IMR-90 (cell line): ENCODE measurements around the gene ACOX1. TPM values are rescaled to one million over a fixed set of nuclear protein-coding genes. Genes with fewer than 3 reads are reported as not detected.

Experiments
- ATAC-seq: fragments of 200-7000 bp; cut with Tn5 transposase; 2 replicates; pipeline ENCODE4 v1.9.1; 2020; ENCODE audit warnings: low read depth, mild to moderate bottlenecking, moderate library complexity
- BruUV-seq: library from RNA; stranded (reverse); fragments of 400-500 nt; replicated peaks from 2 replicates; lab custom pipeline; 2021; lab: Mats Ljungman, UMichigan
- CTCF ChIA-PET: fragments of 300-600 bp; formaldehyde crosslinking; extraction: SDS; loops from one replicate; lab custom pipeline; 2021; ENCODE audit warnings: antibody characterized with exemption; lab: Yijun Ruan, JAX
- POLR2A ChIA-PET: fragments of 300-600 bp; sonication (Branson Sonifier 250); formaldehyde crosslinking; loops from one replicate; lab custom pipeline; 2022; ENCODE audit warnings: antibody characterized with exemption; ENCODE audit not compliant: unreplicated experiment; lab: Charles Lee
- DNase-seq: peaks from one replicate; pipeline ENCODE4 v3.0.0; 2013
- H2AFZ ChIP-seq: replicated peaks from 2 replicates; pipeline ENCODE3; 2013; ENCODE audit warnings: low read length, mild to moderate bottlenecking; ENCODE audit not compliant: poor library complexity
- H2AK5ac ChIP-seq: 2 replicates; pipeline ENCODE4 v1.6.1; 2013; ENCODE audit warnings: low read depth, low read length, inconsistent platforms
- H2AK9ac ChIP-seq: replicated peaks from 2 replicates; pipeline ENCODE3; 2013; ENCODE audit warnings: mild to moderate bottlenecking, low read depth, low read length, moderate library complexity; ENCODE audit not compliant: poor library complexity
- H2BK120ac ChIP-seq: 2 replicates; pipeline ENCODE4 v1.6.1; 2013; ENCODE audit warnings: low read depth, low read length, inconsistent platforms
- H2BK15ac ChIP-seq: 3 replicates; pipeline ENCODE4 v1.6.1; 2013; ENCODE audit warnings: low read depth, low read length, inconsistent platforms
- H2BK20ac ChIP-seq: 2 replicates; pipeline ENCODE4 v1.6.1; 2013; ENCODE audit warnings: low read depth, mild to moderate bottlenecking, inconsistent platforms, low read length, moderate library complexity
- H2BK5ac ChIP-seq: 2 replicates; pipeline ENCODE4 v1.6.1; 2013; ENCODE audit warnings: mild to moderate bottlenecking, low read depth, low read length, inconsistent platforms; ENCODE audit not compliant: poor library complexity, severe bottlenecking
- H3K14ac ChIP-seq: replicated peaks from 2 replicates; pipeline ENCODE4 v1.6.1; 2013; ENCODE audit warnings: low read depth, low read length, inconsistent platforms
- H3K18ac ChIP-seq: 2 replicates; pipeline ENCODE4 v1.6.1; 2013; ENCODE audit warnings: low read depth, low read length, control low read depth
- H3K23ac ChIP-seq: 2 replicates; pipeline ENCODE4 v1.6.1; 2013; ENCODE audit warnings: low read depth, low read length, inconsistent platforms
- H3K27ac ChIP-seq: 2 replicates; pipeline ENCODE4 v1.5.1; 2013; ENCODE audit warnings: mild to moderate bottlenecking, control low read depth, low read length; ENCODE audit not compliant: insufficient read depth
- H3K27me3 ChIP-seq: 2 replicates; pipeline ENCODE4 v1.6.1; 2013; ENCODE audit warnings: low read length; ENCODE audit not compliant: control insufficient read depth, insufficient read depth
- H3K36me3 ChIP-seq: 2 replicates; pipeline ENCODE4 v1.6.1; 2013; ENCODE audit warnings: low read length, mixed read lengths; ENCODE audit not compliant: control insufficient read depth, insufficient read depth
- H3K4ac ChIP-seq: 2 replicates; pipeline ENCODE4 v1.6.1; 2013; ENCODE audit warnings: low read depth, low read length, inconsistent platforms
- H3K4me1 ChIP-seq: 2 replicates; pipeline ENCODE4 v1.6.1; 2013; ENCODE audit warnings: low read length, mixed read lengths; ENCODE audit not compliant: control insufficient read depth, insufficient read depth
- H3K4me2 ChIP-seq: 2 replicates; pipeline ENCODE4 v1.6.1; 2013; ENCODE audit warnings: low read depth, mild to moderate bottlenecking, control low read depth, low read length, moderate library complexity
- H3K4me3 ChIP-seq: 2 replicates; pipeline ENCODE4 v1.5.1; 2013; ENCODE audit warnings: low read depth, mild to moderate bottlenecking, control low read depth, low read length, moderate library complexity; ENCODE audit not compliant: insufficient read depth
- H3K56ac ChIP-seq: 2 replicates; pipeline ENCODE4 v1.6.1; 2013; ENCODE audit warnings: low read length, inconsistent platforms; ENCODE audit not compliant: insufficient read depth; ENCODE audit errors: extremely low read depth
- H3K79me1 ChIP-seq, 2 experiments: 2 replicates each; pipeline ENCODE4 v1.6.1; 2013; ENCODE audit warnings: low read length in 2 of 2, inconsistent platforms in 1 of 2, low read depth in 1 of 2
- H3K9ac ChIP-seq: 2 replicates; pipeline ENCODE4 v1.6.1; 2013; ENCODE audit warnings: low read depth, low read length, control low read depth
- H3K9me1 ChIP-seq: 2 replicates; pipeline ENCODE4 v1.6.1; 2013; ENCODE audit warnings: low read length, inconsistent platforms; ENCODE audit not compliant: insufficient read depth
- H3K9me3 ChIP-seq: 2 replicates; pipeline ENCODE4 v1.6.1; 2013; ENCODE audit warnings: low read length; ENCODE audit not compliant: control insufficient read depth, insufficient read depth
- H4K20me1 ChIP-seq: 2 replicates; pipeline ENCODE4 v1.6.1; 2013; ENCODE audit warnings: low read length, inconsistent platforms; ENCODE audit not compliant: insufficient read depth
- H4K5ac ChIP-seq: 2 replicates; pipeline ENCODE4 v1.6.1; 2013; ENCODE audit warnings: mild to moderate bottlenecking, low read depth, low read length, control low read depth
- H4K8ac ChIP-seq, 2 experiments: 2 replicates each; pipeline ENCODE4 v1.6.1; 2013; ENCODE audit warnings: low read depth in 2 of 2, low read length in 2 of 2, control low read depth in 1 of 2, inconsistent platforms in 1 of 2
- H4K91ac ChIP-seq: 2 replicates; pipeline ENCODE4 v1.6.1; 2013; ENCODE audit warnings: low read depth, low read length, inconsistent platforms; ENCODE audit not compliant: insufficient read depth
- CEBPB ChIP-seq: IDR thresholded peaks from 2 replicates; pipeline ENCODE4 v1.6.1; 2012; ENCODE audit warnings: low read depth, low read length, improper control_type of control experiment
- CHD1 ChIP-seq: IDR thresholded peaks from 2 replicates; pipeline ENCODE4 v1.6.1; 2012; ENCODE audit warnings: low read depth, low read length, improper control_type of control experiment
- MAFK ChIP-seq: IDR thresholded peaks from 2 replicates; pipeline ENCODE4 v1.6.1; 2012; ENCODE audit warnings: low read depth, low read length, improper control_type of control experiment
- MAZ ChIP-seq: IDR thresholded peaks from 2 replicates; pipeline ENCODE4 v1.6.1; 2012; ENCODE audit warnings: low read depth, mild to moderate bottlenecking, low read length, improper control_type of control experiment, moderate library complexity, borderline replicate concordance
- NFE2L2 ChIP-seq: fragments of 150-350 bp; IDR thresholded peaks from 2 replicates; pipeline ENCODE4 v1.6.1; 2016; ENCODE audit warnings: low read depth, mild to moderate bottlenecking, low read length
- POLR2A ChIP-seq: IDR thresholded peaks from 2 replicates; pipeline ENCODE4 v1.6.1; 2012; ENCODE audit warnings: mild to moderate bottlenecking, low read depth, low read length
- RAD21 ChIP-seq: IDR thresholded peaks from 2 replicates; pipeline ENCODE4 v1.6.1; 2012; ENCODE audit warnings: low read length, improper control_type of control experiment
- RCOR1 ChIP-seq: IDR thresholded peaks from 2 replicates; pipeline ENCODE4 v1.6.1; 2012; ENCODE audit warnings: mild to moderate bottlenecking, low read length, improper control_type of control experiment; ENCODE audit not compliant: insufficient replicate concordance
- WGBS, 2 experiments: methylation state at CpG; one replicate each; pipeline versions ENCODE4 v1.1.5 to v1.1.7; 2013; ENCODE audit warnings: missing lambda C conversion rate in 2 of 2; ENCODE audit not compliant: insufficient read length in 1 of 2; ENCODE audit errors: extremely low coverage in 2 of 2; 5-methylcytosine and 5-hydroxymethylcytosine counted together
- dilution Hi-C: fragments of 300-500 bp; cut with HindIII; formaldehyde crosslinking; loops from one replicate; pipeline ENCODE4 v1.14.3; 2018; ENCODE audit warnings: low sequenced_read_pairs; ENCODE audit not compliant: unreplicated experiment
- in situ Hi-C: fragments of 300-500 bp; cut with MboI; formaldehyde crosslinking; loops from 3 replicates; pipeline ENCODE4 v1.14.3; 2019; ENCODE audit warnings: low sequenced_read_pairs, inconsistent platforms, mixed read lengths
- intact Hi-C: fragments of 100-400 bp; cut with micrococcal nuclease; formaldehyde crosslinking; loops from 2 replicates; pipeline ENCODE4 v1.10.0; 2022
- polyA plus RNA-seq, 3 experiments: library from polyadenylated mRNA; depleted of rRNA; stranded (reverse); fragments of >200 nt; gene quantifications; 2 replicates each; pipeline ENCODE4 v1.2.3, GENCODE V29; 2012; ENCODE audit warnings: low replicate concordance in 1 of 3
- total RNA-seq: library from RNA; depleted of rRNA; stranded (reverse); fragments of >200 nt; gene quantifications from 2 replicates; pipeline ENCODE4 v1.2.3, GENCODE V29; 2012
- TF ChIP-seq, protein P1 (sequence below): fragments of 150-350 bp; IDR thresholded peaks from 2 replicates; pipeline ENCODE4 v1.6.1; 2017; ENCODE audit warnings: mild to moderate bottlenecking, antibody characterized with exemption, low read length, low read depth

The ACOX1 gene
- total and polyA plus RNA-seq, 2 of the 4 experiments (the other 2 are of a cell fraction), result 16.1 to 94.8 TPM

DNA sequence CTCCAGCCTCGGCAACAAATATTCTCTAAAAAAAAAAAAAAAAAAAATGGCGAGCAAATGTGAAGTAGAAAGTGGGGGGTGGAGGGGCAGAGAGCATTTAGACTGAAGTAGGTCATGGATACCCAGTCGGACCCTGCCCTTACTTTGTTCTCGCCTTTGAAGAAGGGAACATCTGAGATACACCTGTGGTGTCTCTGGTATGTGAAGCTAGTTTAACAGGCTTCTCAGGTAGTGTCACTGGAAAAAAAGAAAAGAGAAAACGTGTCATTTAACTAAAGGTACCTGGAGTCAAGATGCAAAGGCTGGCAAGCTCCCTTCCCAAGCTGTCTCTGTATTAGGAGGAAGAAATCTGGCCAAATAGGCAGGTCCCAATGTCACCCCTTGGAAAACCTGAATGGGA lies 46.1 kb downstream of the ACOX1 start:
- H4K8ac ChIP-seq, result no peak overlapping the region
- H2AFZ ChIP-seq, result no peak overlapping the region
- no peak overlapping the region for H3K23ac ChIP-seq
- TF ChIP-seq RCOR1 (no peak), POLR2A (no peak), MAZ (no peak), NFE2L2 (no peak), MAFK (no peak), RAD21 (no peak), CHD1 (no peak), CEBPB (no peak)
- TF ChIP-seq, protein P1, sequence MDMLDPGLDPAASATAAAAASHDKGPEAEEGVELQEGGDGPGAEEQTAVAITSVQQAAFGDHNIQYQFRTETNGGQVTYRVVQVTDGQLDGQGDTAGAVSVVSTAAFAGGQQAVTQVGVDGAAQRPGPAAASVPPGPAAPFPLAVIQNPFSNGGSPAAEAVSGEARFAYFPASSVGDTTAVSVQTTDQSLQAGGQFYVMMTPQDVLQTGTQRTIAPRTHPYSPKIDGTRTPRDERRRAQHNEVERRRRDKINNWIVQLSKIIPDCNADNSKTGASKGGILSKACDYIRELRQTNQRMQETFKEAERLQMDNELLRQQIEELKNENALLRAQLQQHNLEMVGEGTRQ, result no peak
- 0 out of 2 replicates have a peak, but pooled peaks cover under 1% of the 10 kb centered on the region for H3K9me1 ChIP-seq
- H4K20me1 ChIP-seq, result no peaks in the 10 kb centered on the region
- H2BK20ac ChIP-seq, result no peak overlapping the region
- POLR2A ChIA-PET, result no interaction called here
- H3K27ac ChIP-seq, result no peak overlapping the region
- H2BK15ac ChIP-seq, result no peak overlapping the region
- in situ Hi-C loops, result no loop called here
- ATAC-seq, result no peak
- no peak overlapping the region for H3K14ac ChIP-seq
- no peaks in the 10 kb centered on the region for H3K79me1 ChIP-seq
- BruUV-seq, result no TSS peak
- dilution Hi-C loops, result no loop called here
- WGBS, 2 experiments, result 100% methylated on average over 2 of the region's 5 CpGs; no CpG with 5 or more reads in 1 of the 2 experiments
- intact Hi-C loops, result no loop called here
- no peak for DNase-seq
- CTCF ChIA-PET, result no interaction called here
- no peak overlapping the region for H2BK5ac ChIP-seq
- H3K4me1 ChIP-seq, result no peaks in the 10 kb centered on the region; the same call in 1 of the 2 replicates
- no peak overlapping the region for H3K9ac ChIP-seq
- no peak overlapping the region for H3K56ac ChIP-seq
- no peaks in the 10 kb centered on the region for H3K9me3 ChIP-seq
- H3K18ac ChIP-seq, result no peak overlapping the region
- H3K4me2 ChIP-seq, result no peak overlapping the region
- no peak overlapping the region for H3K4me3 ChIP-seq
- no peak overlapping the region for H3K4ac ChIP-seq
- no peak overlapping the region for H2AK9ac ChIP-seq
- no peak overlapping the region for H2BK120ac ChIP-seq
- peaks cover 2% of the 10 kb centered on the region; the same call in 1 of the 2 replicates for H3K36me3 ChIP-seq
- H3K27me3 ChIP-seq, result no peaks in the 10 kb centered on the region
- H2AK5ac ChIP-seq, result no peak overlapping the region
- H4K91ac ChIP-seq, result no peak overlapping the region
- no peak overlapping the region for H4K5ac ChIP-seq
